Measurements from ENCODE around the gene MAML3.

GRCh38 chr4:140046016-140046415, 108.0 kb downstream of the MAML3 start:
- TF ChIP-seq POLR2AphosphoS5 (IDR thresholded peaks at IDR 0.05; ENCODE audit: low read depth, low read length) (no peak), TAF1 (IDR thresholded peaks at IDR 0.05; ENCODE audit: borderline replicate concordance, insufficient read depth, low read length) (no peak), REST (IDR thresholded peaks at IDR 0.05; ENCODE audit: insufficient read depth in 1 of 2, low read depth in 2 of 2, low read length in 2 of 2) (no peak), SIN3A (IDR thresholded peaks at IDR 0.05; ENCODE audit: borderline replicate concordance, insufficient read depth, low read length) (no peak)
